ENCODE data around the gene RPL5. TPM values are rescaled to one million over a fixed set of nuclear protein-coding genes. Genes with fewer than 3 reads are reported as not detected.

RPL5 gene
- polyA plus RNA-seq, 3 donors, result 921 to 1,114 (median 953) TPM

DNA sequence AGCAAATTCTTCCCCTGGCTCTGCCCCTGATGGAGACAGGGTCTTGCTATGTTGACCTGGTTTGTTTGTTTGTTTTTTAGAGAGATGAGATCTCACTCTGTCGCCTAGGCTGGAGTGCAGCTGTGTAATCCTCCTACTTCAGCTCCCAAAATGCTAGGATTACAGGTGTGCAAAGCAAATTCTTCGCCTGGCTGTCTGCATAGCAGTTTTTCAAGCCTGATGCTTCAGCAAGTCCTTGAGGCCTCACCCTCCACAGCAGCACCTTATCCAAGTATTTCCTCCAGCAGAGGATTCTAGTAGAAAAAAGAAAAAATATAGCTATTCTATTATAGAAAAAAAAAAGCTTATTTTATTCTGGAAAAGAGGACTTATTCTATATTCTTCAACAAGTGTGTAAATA lies 15.1 kb upstream of the RPL5 start:
- H3K4me3 ChIP-seq (replicated peaks in 1 of 3; ENCODE audit: low read depth in 2 of 3, low read length in 3 of 3), result no peak overlapping the region
- no peaks in the 10 kb centered on the region for H3K9me3 ChIP-seq (replicated peaks in 1 of 2; ENCODE audit: control insufficient read depth in 1 of 2, insufficient read depth in 1 of 2, low read length in 2 of 2)
- H3K4me2 ChIP-seq (replicated peaks; ENCODE audit: extremely low read depth, low read length, poor library complexity, severe bottlenecking), result no peak overlapping the region
- H3K9me3 Mint-ChIP-seq, result peaks cover 0 to 3% (median 0%) of the 10 kb centered on the region in 7 donors
- 80% methylated on average over 2 of the region's 2 CpGs for WGBS (ENCODE audit: insufficient coverage)
- peaks cover 11% of the 10 kb centered on the region for H3K4me1 Mint-ChIP-seq
- H3K36me3 ChIP-seq (replicated peaks in 1 of 2; ENCODE audit: control insufficient read depth in 1 of 2, insufficient read depth in 2 of 2, low read length in 2 of 2), result no peaks in the 10 kb centered on the region
- no peak overlapping the region for H3K4me3 Mint-ChIP-seq
- H2AFZ ChIP-seq (ENCODE audit: insufficient read depth, low read depth, low read length, poor library complexity, severe bottlenecking), result no peak overlapping the region
- TF ChIP-seq, protein P1, sequence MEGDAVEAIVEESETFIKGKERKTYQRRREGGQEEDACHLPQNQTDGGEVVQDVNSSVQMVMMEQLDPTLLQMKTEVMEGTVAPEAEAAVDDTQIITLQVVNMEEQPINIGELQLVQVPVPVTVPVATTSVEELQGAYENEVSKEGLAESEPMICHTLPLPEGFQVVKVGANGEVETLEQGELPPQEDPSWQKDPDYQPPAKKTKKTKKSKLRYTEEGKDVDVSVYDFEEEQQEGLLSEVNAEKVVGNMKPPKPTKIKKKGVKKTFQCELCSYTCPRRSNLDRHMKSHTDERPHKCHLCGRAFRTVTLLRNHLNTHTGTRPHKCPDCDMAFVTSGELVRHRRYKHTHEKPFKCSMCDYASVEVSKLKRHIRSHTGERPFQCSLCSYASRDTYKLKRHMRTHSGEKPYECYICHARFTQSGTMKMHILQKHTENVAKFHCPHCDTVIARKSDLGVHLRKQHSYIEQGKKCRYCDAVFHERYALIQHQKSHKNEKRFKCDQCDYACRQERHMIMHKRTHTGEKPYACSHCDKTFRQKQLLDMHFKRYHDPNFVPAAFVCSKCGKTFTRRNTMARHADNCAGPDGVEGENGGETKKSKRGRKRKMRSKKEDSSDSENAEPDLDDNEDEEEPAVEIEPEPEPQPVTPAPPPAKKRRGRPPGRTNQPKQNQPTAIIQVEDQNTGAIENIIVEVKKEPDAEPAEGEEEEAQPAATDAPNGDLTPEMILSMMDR (IDR thresholded peaks at IDR 0.05), result no peak
- no peak for DNase-seq
- no peak overlapping the region for H3K9ac ChIP-seq (ENCODE audit: insufficient read depth, low read length, poor library complexity, severe bottlenecking)
- H3K79me2 ChIP-seq (ENCODE audit: insufficient read depth, low read length), result no peaks in the 10 kb centered on the region
- no peak overlapping the region for H3K27ac ChIP-seq (ENCODE audit: low read depth in 1 of 2, low read length in 2 of 2)
- peak overlapping the region in 1 of 7 donors; percentile 50 for H3K27ac Mint-ChIP-seq
- intact Hi-C loops (cut with micrococcal nuclease), result loop anchor here in 1 of 2 donors (5.0 kb wide), 1 partner anchor 69 kb away; no protein-coding TSS in a partner anchor
- no peaks in the 10 kb centered on the region for H3K27me3 ChIP-seq (ENCODE audit: control insufficient read depth in 2 of 2, insufficient read depth in 2 of 2, low read length in 2 of 2)
- H3K4me1 ChIP-seq (ENCODE audit: control insufficient read depth in 1 of 2, insufficient read depth in 2 of 2, low read length in 2 of 2), result no peaks in the 10 kb centered on the region
- no peaks in the 10 kb centered on the region for H4K20me1 ChIP-seq (ENCODE audit: insufficient read depth, low read length)
- H3K36me3 Mint-ChIP-seq, result no peaks in the 10 kb centered on the region
- H3K27me3 Mint-ChIP-seq (ENCODE audit: low read depth in 3 of 3), result peaks cover under 1 to 7% (median 5%) of the 10 kb centered on the region in 3 donors

DNA sequence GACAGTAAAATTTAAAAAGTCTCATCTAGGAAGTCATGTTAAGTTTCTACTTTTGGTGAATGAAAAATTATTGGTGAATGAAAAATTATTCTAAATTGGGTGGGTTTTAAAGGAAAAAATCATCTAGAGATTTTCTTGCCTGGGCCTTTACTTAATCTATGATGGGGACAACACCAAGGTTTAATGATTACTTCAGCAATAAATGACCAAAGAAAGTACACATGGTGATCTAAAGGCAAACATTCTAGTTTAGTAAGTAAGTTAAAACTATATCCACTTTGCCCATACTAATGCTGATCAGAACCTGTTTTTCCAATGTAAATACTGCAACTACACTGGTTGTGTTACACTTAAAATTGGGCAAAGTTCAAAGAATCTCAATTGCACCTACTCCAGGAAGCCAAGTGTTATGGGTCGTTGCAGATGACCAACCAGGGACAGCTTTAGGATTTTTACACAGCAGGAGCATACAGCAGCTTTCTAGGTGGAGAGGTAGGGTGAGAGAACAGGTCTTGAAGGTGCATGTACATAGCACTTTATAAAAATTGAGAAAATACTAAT lies 14.6 kb upstream of the RPL5 start:
- Histone ChIP-seq H4K20me1 (ENCODE audit: insufficient read depth, low read length) (no peaks in the 10 kb centered on the region), H3K4me1 (ENCODE audit: control insufficient read depth in 1 of 2, insufficient read depth in 2 of 2, low read length in 2 of 2) (no peaks in the 10 kb centered on the region), H3K36me3 (replicated peaks in 1 of 2; ENCODE audit: control insufficient read depth in 1 of 2, insufficient read depth in 2 of 2, low read length in 2 of 2) (no peaks in the 10 kb centered on the region), H3K79me2 (ENCODE audit: insufficient read depth, low read length) (no peaks in the 10 kb centered on the region), H3K27ac (ENCODE audit: low read depth in 1 of 2, low read length in 2 of 2) (no peak overlapping the region), H2AFZ (ENCODE audit: insufficient read depth, low read depth, low read length, poor library complexity, severe bottlenecking) (peak overlapping the region; percentile 7), H3K9ac (ENCODE audit: insufficient read depth, low read length, poor library complexity, severe bottlenecking) (no peak overlapping the region), H3K27me3 (ENCODE audit: control insufficient read depth in 2 of 2, insufficient read depth in 2 of 2, low read length in 2 of 2) (no peaks in the 10 kb centered on the region), H3K4me3 (replicated peaks in 1 of 3; ENCODE audit: low read depth in 2 of 3, low read length in 3 of 3) (no peak overlapping the region), H3K9me3 (replicated peaks in 1 of 2; ENCODE audit: control insufficient read depth in 1 of 2, insufficient read depth in 1 of 2, low read length in 2 of 2) (no peaks in the 10 kb centered on the region), H3K4me2 (replicated peaks; ENCODE audit: extremely low read depth, low read length, poor library complexity, severe bottlenecking) (no peak overlapping the region)
- H3K4me3 Mint-ChIP-seq, result no peak overlapping the region
- no CpG with 5 or more reads among the region's 1 CpG for WGBS (ENCODE audit: insufficient coverage)
- H3K4me1 Mint-ChIP-seq, result peaks cover 11% of the 10 kb centered on the region
- DNase-seq, result no peak
- TF ChIP-seq, protein P1 (IDR thresholded peaks at IDR 0.05), result no peak
- intact Hi-C loops (cut with micrococcal nuclease), result loop anchor here in 1 of 2 donors (5.0 kb wide), 1 partner anchor 70 kb away; no protein-coding TSS in a partner anchor
- peaks cover 0 to 3% (median 0%) of the 10 kb centered on the region in 7 donors for H3K9me3 Mint-ChIP-seq
- H3K27me3 Mint-ChIP-seq (ENCODE audit: low read depth in 3 of 3), result peaks cover 0 to 9% (median 5%) of the 10 kb centered on the region in 3 donors
- no peak overlapping the region for H3K27ac Mint-ChIP-seq
- H3K36me3 Mint-ChIP-seq, result no peaks in the 10 kb centered on the region

Measured in CD14-positive monocyte (primary cell).